HepG2 (cell line): Measurements from ENCODE around the gene AJUBA. TPM values are rescaled to one million over a fixed set of nuclear protein-coding genes. Genes with fewer than 3 reads are reported as not detected.

Source experiments
- ARNTL ChIP-seq: sonication (generic); formaldehyde crosslinking; IDR thresholded peaks from 2 replicates; pipeline ENCODE4 v1.4.0; 2020; ENCODE audit warnings: mild to moderate bottlenecking, missing genetic modification reagents
- DNMT3B ChIP-seq: conservative IDR thresholded peaks from 2 replicates; pipeline ENCODE4 v1.6.1; 2016; ENCODE audit warnings: missing biosample characterization, control low read depth
- HDAC2 ChIP-seq: sonication (generic); formaldehyde crosslinking; IDR thresholded peaks from 2 replicates; pipeline ENCODE4 v1.4.0; 2020; ENCODE audit warnings: missing genetic modification reagents
- HMGA1 ChIP-seq: sonication (generic); formaldehyde crosslinking; conservative IDR thresholded peaks from 2 replicates; pipeline ENCODE4 v1.4.0; 2020; ENCODE audit warnings: missing genetic modification reagents
- HNF4A ChIP-seq: sonication (generic); formaldehyde crosslinking; IDR thresholded peaks from 2 replicates; pipeline ENCODE4 v1.4.0; 2020; ENCODE audit warnings: missing genetic modification reagents
- MXI1 ChIP-seq: IDR thresholded peaks from 3 replicates; pipeline ENCODE4 v1.6.1; 2012; ENCODE audit warnings: low read depth, low read length, inconsistent platforms, borderline replicate concordance
- RBAK ChIP-seq: sonication (generic); formaldehyde crosslinking; IDR thresholded peaks from 2 replicates; pipeline ENCODE4 v1.5.1; 2020; ENCODE audit warnings: mild to moderate bottlenecking, missing genetic modification reagents
- SIX4 ChIP-seq: sonication (generic); formaldehyde crosslinking; IDR thresholded peaks from 2 replicates; pipeline ENCODE4 v1.4.0; 2020; ENCODE audit warnings: missing genetic modification reagents
- ZFX ChIP-seq: sonication (generic); formaldehyde crosslinking; IDR thresholded peaks from 2 replicates; pipeline ENCODE4 v1.4.0; 2020; ENCODE audit warnings: mild to moderate bottlenecking, low read depth, missing genetic modification reagents, moderate library complexity
- polyA plus RNA-seq, 8 experiments: library from polyadenylated mRNA; depleted of rRNA in 3 of 8; stranded (reverse) in 7 of 8; unstranded in 1 of 8; fragments of >200 nt; fragmentation: Illumina TruSeq in 4 of 8; extraction: Trizol in 4 of 8; gene quantifications; 2 replicates each; pipeline versions ENCODE4 v1.2.1 to v1.2.3, GENCODE V29; 2011 to 2016; ENCODE audit warnings: low read depth in 4 of 8, missing spikeins in 1 of 8, mixed read lengths in 1 of 8; ENCODE audit not compliant: insufficient read depth in 1 of 8
- total RNA-seq, 5 experiments: library from RNA; depleted of rRNA; stranded (reverse); fragments of >200 nt; fragmentation: Illumina TruSeq; extraction: Trizol; gene quantifications; 2 replicates each; pipeline ENCODE4 v1.2.3, GENCODE V29; 2016; ENCODE audit warnings: low read depth in 1 of 5
- TF ChIP-seq, protein P1 (sequence below): sonication (generic); formaldehyde crosslinking; IDR thresholded peaks from 2 replicates; pipeline ENCODE4 v1.5.0; 2020; ENCODE audit warnings: mild to moderate bottlenecking, missing genetic modification reagents, borderline replicate concordance
- TF ChIP-seq, protein P2 (sequence below), 2 experiments: sonication (generic) in 1 of 2; formaldehyde crosslinking in 1 of 2; IDR thresholded peaks; 2 replicates each; pipeline versions ENCODE4 v1.5.1 to v1.6.1; 2011 to 2020; ENCODE audit warnings: borderline replicate concordance in 1 of 2, low read depth in 1 of 2, low read length in 1 of 2, mild to moderate bottlenecking in 1 of 2, missing genetic modification reagents in 1 of 2, moderate library complexity in 1 of 2
- TF ChIP-seq, protein P3 (sequence below): sonication (generic); formaldehyde crosslinking; IDR thresholded peaks from 2 replicates; pipeline ENCODE4 v1.4.0; 2020; ENCODE audit warnings: missing genetic modification reagents

The AJUBA gene
- total and polyA plus RNA-seq, 2 of the 13 experiments (the other 11 are each of a cell fraction or from before 2014, with no cell fraction given): 157 to 241 TPM

DNA sequence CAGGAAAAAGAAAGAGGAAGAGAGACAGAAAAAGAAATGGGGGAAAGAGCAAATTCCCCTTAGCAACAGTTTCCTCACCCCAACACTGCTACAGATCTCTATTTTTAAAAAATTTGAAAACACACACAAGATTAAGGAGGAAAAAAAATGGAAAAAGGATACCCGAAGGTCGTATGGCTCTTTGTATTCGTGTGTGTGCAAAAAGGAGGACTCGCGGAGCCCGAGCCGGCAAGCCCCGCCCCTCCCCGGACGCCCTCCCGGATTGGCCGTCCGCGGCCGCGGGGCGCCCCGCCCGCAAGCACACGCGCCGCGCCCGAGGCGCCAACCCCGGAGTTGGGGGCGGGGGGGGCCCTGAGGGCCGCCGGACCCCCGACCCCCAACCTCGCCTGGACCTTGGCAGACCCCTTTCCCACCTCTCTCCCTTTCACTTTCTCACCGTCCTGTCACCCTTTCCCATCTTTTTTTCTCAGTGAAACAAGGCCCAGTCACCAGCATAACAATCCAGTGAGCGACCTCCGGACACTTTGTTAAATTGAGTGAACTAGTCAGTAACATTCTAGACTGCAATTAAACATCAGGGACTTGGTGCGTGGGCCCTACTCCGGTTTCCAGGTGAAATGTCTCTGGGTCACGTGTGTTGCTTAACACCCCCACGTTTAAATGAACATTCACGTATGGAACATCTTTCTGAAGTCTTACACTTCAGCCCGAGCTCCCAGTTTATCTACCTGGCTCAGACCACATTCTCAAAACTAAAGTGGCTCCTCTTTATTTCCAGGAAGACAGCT is 27.8 kb upstream of the AJUBA start, which contains the start of gene C14orf93 (continued):
- TF ChIP-seq, protein P1, sequence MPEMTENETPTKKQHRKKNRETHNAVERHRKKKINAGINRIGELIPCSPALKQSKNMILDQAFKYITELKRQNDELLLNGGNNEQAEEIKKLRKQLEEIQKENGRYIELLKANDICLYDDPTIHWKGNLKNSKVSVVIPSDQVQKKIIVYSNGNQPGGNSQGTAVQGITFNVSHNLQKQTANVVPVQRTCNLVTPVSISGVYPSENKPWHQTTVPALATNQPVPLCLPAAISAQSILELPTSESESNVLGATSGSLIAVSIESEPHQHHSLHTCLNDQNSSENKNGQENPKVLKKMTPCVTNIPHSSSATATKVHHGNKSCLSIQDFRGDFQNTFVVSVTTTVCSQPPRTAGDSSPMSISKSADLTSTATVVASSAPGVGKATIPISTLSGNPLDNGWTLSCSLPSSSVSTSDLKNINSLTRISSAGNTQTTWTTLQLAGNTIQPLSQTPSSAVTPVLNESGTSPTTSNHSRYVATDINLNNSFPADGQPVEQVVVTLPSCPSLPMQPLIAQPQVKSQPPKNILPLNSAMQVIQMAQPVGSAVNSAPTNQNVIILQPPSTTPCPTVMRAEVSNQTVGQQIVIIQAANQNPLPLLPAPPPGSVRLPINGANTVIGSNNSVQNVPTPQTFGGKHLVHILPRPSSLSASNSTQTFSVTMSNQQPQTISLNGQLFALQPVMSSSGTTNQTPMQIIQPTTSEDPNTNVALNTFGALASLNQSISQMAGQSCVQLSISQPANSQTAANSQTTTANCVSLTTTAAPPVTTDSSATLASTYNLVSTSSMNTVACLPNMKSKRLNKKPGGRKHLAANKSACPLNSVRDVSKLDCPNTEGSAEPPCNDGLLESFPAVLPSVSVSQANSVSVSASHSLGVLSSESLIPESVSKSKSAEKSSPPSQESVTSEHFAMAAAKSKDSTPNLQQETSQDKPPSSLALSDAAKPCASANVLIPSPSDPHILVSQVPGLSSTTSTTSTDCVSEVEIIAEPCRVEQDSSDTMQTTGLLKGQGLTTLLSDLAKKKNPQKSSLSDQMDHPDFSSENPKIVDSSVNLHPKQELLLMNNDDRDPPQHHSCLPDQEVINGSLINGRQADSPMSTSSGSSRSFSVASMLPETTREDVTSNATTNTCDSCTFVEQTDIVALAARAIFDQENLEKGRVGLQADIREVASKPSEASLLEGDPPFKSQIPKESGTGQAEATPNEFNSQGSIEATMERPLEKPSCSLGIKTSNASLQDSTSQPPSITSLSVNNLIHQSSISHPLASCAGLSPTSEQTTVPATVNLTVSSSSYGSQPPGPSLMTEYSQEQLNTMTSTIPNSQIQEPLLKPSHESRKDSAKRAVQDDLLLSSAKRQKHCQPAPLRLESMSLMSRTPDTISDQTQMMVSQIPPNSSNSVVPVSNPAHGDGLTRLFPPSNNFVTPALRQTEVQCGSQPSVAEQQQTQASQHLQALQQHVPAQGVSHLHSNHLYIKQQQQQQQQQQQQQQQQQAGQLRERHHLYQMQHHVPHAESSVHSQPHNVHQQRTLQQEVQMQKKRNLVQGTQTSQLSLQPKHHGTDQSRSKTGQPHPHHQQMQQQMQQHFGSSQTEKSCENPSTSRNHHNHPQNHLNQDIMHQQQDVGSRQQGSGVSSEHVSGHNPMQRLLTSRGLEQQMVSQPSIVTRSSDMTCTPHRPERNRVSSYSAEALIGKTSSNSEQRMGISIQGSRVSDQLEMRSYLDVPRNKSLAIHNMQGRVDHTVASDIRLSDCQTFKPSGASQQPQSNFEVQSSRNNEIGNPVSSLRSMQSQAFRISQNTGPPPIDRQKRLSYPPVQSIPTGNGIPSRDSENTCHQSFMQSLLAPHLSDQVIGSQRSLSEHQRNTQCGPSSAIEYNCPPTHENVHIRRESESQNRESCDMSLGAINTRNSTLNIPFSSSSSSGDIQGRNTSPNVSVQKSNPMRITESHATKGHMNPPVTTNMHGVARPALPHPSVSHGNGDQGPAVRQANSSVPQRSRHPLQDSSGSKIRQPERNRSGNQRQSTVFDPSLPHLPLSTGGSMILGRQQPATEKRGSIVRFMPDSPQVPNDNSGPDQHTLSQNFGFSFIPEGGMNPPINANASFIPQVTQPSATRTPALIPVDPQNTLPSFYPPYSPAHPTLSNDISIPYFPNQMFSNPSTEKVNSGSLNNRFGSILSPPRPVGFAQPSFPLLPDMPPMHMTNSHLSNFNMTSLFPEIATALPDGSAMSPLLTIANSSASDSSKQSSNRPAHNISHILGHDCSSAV (CRISPR knock-in tag): no peak
- TF ChIP-seq ZFX: peak; percentile 81
- peak; percentile 35 for TF ChIP-seq HNF4A
- no peak for TF ChIP-seq HMGA1 (CRISPR knock-in tag)
- TF ChIP-seq HDAC2 (CRISPR knock-in tag): peak; percentile 33; the same call in 1 of the 2 replicates
- TF ChIP-seq SIX4: no peak
- TF ChIP-seq DNMT3B (CRISPR knock-in tag): 0 out of 2 replicates have a peak, but pooled peaks have one; percentile 13
- TF ChIP-seq ARNTL: peak; percentile 83
- TF ChIP-seq RBAK (CRISPR knock-in tag): peak; percentile 47; the same call in 1 of the 2 replicates
- TF ChIP-seq, protein P2, sequence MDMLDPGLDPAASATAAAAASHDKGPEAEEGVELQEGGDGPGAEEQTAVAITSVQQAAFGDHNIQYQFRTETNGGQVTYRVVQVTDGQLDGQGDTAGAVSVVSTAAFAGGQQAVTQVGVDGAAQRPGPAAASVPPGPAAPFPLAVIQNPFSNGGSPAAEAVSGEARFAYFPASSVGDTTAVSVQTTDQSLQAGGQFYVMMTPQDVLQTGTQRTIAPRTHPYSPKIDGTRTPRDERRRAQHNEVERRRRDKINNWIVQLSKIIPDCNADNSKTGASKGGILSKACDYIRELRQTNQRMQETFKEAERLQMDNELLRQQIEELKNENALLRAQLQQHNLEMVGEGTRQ (IDR thresholded peaks at IDR 0.05; ENCODE audit: low read depth, low read length): peak; percentile 54
- TF ChIP-seq, protein P2 (CRISPR knock-in tag; IDR thresholded peaks at IDR 0.05; ENCODE audit: borderline replicate concordance): peak; percentile 65; the same call in 1 of the 2 replicates
- TF ChIP-seq MXI1: peak; percentile 95
- TF ChIP-seq, protein P3, sequence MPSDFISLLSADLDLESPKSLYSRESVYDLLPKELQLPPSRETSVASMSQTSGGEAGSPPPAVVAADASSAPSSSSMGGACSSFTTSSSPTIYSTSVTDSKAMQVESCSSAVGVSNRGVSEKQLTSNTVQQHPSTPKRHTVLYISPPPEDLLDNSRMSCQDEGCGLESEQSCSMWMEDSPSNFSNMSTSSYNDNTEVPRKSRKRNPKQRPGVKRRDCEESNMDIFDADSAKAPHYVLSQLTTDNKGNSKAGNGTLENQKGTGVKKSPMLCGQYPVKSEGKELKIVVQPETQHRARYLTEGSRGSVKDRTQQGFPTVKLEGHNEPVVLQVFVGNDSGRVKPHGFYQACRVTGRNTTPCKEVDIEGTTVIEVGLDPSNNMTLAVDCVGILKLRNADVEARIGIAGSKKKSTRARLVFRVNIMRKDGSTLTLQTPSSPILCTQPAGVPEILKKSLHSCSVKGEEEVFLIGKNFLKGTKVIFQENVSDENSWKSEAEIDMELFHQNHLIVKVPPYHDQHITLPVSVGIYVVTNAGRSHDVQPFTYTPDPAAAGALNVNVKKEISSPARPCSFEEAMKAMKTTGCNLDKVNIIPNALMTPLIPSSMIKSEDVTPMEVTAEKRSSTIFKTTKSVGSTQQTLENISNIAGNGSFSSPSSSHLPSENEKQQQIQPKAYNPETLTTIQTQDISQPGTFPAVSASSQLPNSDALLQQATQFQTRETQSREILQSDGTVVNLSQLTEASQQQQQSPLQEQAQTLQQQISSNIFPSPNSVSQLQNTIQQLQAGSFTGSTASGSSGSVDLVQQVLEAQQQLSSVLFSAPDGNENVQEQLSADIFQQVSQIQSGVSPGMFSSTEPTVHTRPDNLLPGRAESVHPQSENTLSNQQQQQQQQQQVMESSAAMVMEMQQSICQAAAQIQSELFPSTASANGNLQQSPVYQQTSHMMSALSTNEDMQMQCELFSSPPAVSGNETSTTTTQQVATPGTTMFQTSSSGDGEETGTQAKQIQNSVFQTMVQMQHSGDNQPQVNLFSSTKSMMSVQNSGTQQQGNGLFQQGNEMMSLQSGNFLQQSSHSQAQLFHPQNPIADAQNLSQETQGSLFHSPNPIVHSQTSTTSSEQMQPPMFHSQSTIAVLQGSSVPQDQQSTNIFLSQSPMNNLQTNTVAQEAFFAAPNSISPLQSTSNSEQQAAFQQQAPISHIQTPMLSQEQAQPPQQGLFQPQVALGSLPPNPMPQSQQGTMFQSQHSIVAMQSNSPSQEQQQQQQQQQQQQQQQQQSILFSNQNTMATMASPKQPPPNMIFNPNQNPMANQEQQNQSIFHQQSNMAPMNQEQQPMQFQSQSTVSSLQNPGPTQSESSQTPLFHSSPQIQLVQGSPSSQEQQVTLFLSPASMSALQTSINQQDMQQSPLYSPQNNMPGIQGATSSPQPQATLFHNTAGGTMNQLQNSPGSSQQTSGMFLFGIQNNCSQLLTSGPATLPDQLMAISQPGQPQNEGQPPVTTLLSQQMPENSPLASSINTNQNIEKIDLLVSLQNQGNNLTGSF (CRISPR knock-in tag): 0 out of 2 replicates have a peak, but pooled peaks have one; percentile 32
